ENCODE data around the gene DNTT. TPM values are rescaled to one million over a fixed set of nuclear protein-coding genes. Genes with fewer than 3 reads are reported as not detected.

DNTT gene
- total RNA-seq = not detected in 2 replicates

DNA sequence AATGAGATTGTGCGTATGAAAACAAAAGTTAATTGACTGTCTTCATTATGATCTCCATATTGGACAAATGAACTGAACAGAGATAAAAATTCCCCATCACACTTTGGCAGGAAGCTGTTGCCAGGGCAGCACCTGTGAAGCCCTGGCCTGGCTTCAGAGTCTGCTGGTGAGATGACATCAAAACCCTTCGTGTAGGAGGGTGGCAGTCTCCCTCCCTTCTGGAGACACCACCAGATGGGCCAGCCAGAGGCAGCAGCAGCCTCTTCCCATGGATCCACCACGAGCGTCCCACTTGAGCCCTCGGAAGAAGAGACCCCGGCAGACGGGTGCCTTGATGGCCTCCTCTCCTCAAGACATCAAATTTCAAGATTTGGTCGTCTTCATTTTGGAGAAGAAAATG is at the start of gene DNTT:
Gene DNTT, plus strand, starts transcription at position 205 of the 400 bp plus-strand sequence. Its CDS starts 64 bp downstream, at position 269.

DNA sequence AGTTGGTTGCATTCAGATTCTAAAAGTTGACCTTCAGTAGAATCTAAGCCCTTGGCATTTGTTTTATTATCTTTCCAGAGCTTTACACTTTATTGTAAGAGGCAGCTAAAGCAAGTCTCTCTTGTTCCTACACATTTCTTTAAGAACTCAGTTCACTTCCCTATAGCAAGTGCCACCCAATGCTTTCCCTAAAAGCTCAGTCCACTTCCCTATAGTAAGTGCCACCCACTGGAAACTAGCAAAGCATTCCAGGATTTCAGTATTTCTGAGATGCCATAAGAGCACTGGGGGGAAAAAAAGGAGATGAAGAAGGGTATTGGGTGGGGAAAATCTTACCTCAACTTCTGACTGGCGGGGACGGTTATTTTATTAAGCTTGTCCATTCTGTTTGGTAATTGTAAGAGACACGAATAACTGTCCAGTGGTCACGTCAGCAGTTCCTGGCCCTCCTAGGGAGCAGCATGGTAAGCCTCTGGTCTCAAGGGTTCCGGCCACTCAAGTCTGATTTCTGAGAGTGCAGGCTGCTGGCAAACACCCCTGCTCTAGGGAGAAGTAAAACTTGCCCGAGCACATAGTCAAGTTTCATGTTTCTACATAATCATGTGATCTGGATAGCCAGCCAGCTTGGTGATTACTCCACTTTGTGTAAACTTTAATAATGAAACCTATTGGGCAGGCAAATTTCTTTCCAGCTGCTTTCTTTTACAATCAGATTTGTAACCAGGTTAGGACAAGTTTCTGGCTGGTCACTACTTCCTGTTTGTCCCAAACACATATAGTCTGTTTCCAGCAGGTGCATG is 33.0 kb upstream of the DNTT start, which contains the start of gene BLNK:
Gene BLNK, minus strand, starts transcription at position 554 of the 800 bp plus-strand sequence. Its CDS starts 171 bp downstream, at position 383.

DNA sequence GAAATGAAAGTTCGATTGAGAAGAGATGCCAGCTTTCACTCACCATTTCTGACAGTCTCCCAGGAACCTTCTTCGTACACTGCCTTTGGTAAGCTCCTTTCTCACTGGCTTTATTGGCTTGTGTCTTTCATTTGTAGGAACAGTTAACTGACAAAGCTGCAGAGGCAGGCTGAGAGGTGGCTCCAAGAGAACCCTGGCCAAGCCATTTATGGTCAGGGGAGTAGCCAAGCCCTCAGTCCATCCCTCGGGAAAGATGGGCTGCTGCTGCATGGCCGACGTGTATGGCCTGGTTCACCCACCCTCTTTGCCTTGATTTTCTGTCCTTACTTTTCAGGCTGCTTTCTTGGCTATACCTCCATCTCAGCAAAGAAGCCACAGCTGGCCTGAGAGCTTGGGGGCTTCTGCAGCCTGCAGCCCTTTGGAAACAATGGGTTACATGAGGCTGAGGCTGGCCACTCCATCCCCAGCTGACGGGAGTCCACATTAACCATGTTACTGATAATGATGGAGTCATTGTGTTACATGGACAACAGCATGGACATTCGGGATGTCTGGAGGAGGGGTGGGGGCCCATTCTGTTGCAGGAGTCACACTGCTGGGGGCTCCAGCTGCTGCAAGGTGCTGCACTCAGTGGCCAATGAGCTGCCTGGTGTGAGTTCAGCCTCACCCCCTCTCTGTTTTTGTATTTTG is 54.8 kb downstream of the DNTT start, which contains the start of gene OPALIN:
Gene OPALIN, minus strand, starts transcription at position 152 of the 690 bp plus-strand sequence. Its CDS starts 106 bp downstream, at position 46.

Other genes with a start within 250 kb of the DNTT start
- gene ZNF518A, start 174.1 kb upstream of the DNTT start, total RNA-seq = 4.6 and 11.1 TPM in 2 replicates
- gene BLNK, start 32.9 kb upstream of the DNTT start, total RNA-seq = 8.6 and 14.8 TPM in 2 replicates
- gene OPALIN, start 54.6 kb downstream of the DNTT start, total RNA-seq = not detected in 2 replicates
- gene TLL2, start 209.5 kb downstream of the DNTT start, total RNA-seq = 0.09 and 0.49 TPM in 2 replicates

Data from airway epithelial cell (primary cell).